GM23248 (cell line): Measurements from ENCODE around the gene DIAPH1.

ENCODE experiments used
- EZH2 ChIP-seq: fragments of 200-600 bp; sonication (generic); IDR thresholded peaks from 2 replicates; pipeline ENCODE4 v1.6.1; 2018; ENCODE audit warnings: antibody characterized with exemption, mild to moderate bottlenecking; ENCODE audit not compliant: insufficient read depth, poor library complexity, severe bottlenecking
- EZH2phosphoT487 ChIP-seq: fragments of 200-600 bp; sonication (generic); IDR thresholded peaks from 2 replicates; pipeline ENCODE4 v1.6.1; 2018; ENCODE audit warnings: antibody characterized with exemption, moderate library complexity, mild to moderate bottlenecking, low read depth; ENCODE audit not compliant: insufficient read depth

GRCh38 chr5:141522301-141522700 lies 96.5 kb downstream of the DIAPH1 start:
- no peak for TF ChIP-seq EZH2
- no peak for TF ChIP-seq EZH2phosphoT487
